ENCODE results near the gene VIPR1. TPM values are rescaled to one million over a fixed set of nuclear protein-coding genes. Genes with fewer than 3 reads are reported as not detected.

Gene VIPR1
- total RNA-seq, 1 experiment from 2014 or later, result 9.4 TPM

DNA sequence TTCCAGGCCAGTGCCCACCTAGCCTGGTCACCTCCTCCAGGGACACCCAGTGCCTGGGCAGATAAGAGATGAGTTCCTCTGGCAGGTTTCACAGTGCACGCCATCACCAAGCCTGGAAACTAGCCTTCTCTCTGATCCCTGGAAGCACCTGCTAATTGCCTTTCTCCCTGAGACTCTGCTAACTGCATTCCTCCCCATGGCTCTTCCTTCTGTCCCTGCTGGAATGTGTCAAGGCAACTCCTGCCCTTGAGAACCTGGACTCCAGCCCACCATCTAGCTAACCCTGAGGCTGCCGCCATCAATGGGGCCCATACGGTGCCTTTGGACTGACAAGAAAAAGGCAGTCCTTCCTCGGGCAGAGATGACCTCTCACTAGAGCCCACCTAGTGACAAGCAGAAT is 18.5 kb downstream of the VIPR1 start:
- H3K27ac Mint-ChIP-seq, result no peak overlapping the region
- POLR2A ChIA-PET, result interaction anchor here (0.5 kb wide), 1 partner anchor 17 kb away, joined by 3 read pairs; no protein-coding TSS in a partner anchor
- 0 out of 2 replicates have a peak, but pooled peaks cover 2% of the 10 kb centered on the region for H3K4me1 Mint-ChIP-seq

DNA sequence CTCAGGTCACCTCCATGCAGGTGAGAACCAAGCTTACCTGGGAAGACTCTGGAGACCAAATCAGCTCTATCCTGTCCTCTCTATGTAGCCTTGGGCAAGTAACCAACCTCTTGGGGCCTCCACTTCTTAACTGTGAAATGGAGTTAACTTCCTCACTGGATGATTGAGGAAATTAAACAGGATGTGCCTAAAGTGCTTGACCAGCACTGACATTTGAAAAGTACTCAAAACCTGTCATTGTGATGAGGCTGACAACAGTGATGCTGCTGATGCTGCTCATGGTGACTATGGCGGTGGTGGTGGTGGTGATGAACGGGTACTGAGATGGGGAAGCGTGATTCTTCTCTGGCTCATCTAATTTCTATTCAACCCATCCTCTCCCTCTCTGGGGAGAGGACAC is 22.3 kb downstream of the VIPR1 start:
- H3K27ac Mint-ChIP-seq, result no peak overlapping the region

More for the DNA sequence above, 18.5 kb downstream of the VIPR1 start:
- ATAC-seq (no peak), DNase-seq (ENCODE audit: low spot score) (no peak)
- H3K36me3 Mint-ChIP-seq, result no peaks in the 10 kb centered on the region
- H3K4me3 Mint-ChIP-seq, result no peak overlapping the region
- no peaks in the 10 kb centered on the region for H3K27me3 Mint-ChIP-seq (ENCODE audit: low read depth)
- CTCF ChIA-PET, result interaction anchor here (3.3 kb wide), 1 partner anchor 15 kb away, joined by 18 read pairs; no protein-coding TSS in a partner anchor
- TF ChIP-seq, protein P1, sequence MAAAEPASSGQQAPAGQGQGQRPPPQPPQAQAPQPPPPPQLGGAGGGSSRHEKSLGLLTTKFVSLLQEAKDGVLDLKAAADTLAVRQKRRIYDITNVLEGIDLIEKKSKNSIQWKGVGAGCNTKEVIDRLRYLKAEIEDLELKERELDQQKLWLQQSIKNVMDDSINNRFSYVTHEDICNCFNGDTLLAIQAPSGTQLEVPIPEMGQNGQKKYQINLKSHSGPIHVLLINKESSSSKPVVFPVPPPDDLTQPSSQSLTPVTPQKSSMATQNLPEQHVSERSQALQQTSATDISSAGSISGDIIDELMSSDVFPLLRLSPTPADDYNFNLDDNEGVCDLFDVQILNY (CRISPR knock-in tag; IDR thresholded peaks at IDR 0.05), result no peak
- TF ChIP-seq, protein P2, sequence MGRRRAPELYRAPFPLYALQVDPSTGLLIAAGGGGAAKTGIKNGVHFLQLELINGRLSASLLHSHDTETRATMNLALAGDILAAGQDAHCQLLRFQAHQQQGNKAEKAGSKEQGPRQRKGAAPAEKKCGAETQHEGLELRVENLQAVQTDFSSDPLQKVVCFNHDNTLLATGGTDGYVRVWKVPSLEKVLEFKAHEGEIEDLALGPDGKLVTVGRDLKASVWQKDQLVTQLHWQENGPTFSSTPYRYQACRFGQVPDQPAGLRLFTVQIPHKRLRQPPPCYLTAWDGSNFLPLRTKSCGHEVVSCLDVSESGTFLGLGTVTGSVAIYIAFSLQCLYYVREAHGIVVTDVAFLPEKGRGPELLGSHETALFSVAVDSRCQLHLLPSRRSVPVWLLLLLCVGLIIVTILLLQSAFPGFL (CRISPR knock-in tag; IDR thresholded peaks at IDR 0.05; ENCODE audit: borderline replicate concordance), result no peak
- TF ChIP-seq ZNF138 (CRISPR knock-in tag; conservative IDR thresholded peaks at IDR 0.05), result no peak
- H3K9me3 Mint-ChIP-seq, result no peaks in the 10 kb centered on the region

More for the DNA sequence above, 22.3 kb downstream of the VIPR1 start:
- Mint-ChIP-seq H3K4me1 (peaks cover 5% of the 10 kb centered on the region; the same call in 1 of the 2 replicates), H3K4me3 (no peak overlapping the region), H3K9me3 (no peaks in the 10 kb centered on the region), H3K27me3 (ENCODE audit: low read depth) (no peaks in the 10 kb centered on the region), H3K36me3 (no peaks in the 10 kb centered on the region)
- TF ChIP-seq, protein P3, sequence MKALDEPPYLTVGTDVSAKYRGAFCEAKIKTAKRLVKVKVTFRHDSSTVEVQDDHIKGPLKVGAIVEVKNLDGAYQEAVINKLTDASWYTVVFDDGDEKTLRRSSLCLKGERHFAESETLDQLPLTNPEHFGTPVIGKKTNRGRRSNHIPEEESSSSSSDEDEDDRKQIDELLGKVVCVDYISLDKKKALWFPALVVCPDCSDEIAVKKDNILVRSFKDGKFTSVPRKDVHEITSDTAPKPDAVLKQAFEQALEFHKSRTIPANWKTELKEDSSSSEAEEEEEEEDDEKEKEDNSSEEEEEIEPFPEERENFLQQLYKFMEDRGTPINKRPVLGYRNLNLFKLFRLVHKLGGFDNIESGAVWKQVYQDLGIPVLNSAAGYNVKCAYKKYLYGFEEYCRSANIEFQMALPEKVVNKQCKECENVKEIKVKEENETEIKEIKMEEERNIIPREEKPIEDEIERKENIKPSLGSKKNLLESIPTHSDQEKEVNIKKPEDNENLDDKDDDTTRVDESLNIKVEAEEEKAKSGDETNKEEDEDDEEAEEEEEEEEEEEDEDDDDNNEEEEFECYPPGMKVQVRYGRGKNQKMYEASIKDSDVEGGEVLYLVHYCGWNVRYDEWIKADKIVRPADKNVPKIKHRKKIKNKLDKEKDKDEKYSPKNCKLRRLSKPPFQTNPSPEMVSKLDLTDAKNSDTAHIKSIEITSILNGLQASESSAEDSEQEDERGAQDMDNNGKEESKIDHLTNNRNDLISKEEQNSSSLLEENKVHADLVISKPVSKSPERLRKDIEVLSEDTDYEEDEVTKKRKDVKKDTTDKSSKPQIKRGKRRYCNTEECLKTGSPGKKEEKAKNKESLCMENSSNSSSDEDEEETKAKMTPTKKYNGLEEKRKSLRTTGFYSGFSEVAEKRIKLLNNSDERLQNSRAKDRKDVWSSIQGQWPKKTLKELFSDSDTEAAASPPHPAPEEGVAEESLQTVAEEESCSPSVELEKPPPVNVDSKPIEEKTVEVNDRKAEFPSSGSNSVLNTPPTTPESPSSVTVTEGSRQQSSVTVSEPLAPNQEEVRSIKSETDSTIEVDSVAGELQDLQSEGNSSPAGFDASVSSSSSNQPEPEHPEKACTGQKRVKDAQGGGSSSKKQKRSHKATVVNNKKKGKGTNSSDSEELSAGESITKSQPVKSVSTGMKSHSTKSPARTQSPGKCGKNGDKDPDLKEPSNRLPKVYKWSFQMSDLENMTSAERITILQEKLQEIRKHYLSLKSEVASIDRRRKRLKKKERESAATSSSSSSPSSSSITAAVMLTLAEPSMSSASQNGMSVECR (CRISPR knock-in tag; IDR thresholded peaks at IDR 0.05; ENCODE audit: borderline replicate concordance), result no peak
- TF ChIP-seq, protein P4, sequence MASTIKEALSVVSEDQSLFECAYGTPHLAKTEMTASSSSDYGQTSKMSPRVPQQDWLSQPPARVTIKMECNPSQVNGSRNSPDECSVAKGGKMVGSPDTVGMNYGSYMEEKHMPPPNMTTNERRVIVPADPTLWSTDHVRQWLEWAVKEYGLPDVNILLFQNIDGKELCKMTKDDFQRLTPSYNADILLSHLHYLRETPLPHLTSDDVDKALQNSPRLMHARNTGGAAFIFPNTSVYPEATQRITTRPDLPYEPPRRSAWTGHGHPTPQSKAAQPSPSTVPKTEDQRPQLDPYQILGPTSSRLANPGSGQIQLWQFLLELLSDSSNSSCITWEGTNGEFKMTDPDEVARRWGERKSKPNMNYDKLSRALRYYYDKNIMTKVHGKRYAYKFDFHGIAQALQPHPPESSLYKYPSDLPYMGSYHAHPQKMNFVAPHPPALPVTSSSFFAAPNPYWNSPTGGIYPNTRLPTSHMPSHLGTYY (CRISPR knock-in tag; IDR thresholded peaks at IDR 0.05), result no peak
- TF ChIP-seq, protein P5, sequence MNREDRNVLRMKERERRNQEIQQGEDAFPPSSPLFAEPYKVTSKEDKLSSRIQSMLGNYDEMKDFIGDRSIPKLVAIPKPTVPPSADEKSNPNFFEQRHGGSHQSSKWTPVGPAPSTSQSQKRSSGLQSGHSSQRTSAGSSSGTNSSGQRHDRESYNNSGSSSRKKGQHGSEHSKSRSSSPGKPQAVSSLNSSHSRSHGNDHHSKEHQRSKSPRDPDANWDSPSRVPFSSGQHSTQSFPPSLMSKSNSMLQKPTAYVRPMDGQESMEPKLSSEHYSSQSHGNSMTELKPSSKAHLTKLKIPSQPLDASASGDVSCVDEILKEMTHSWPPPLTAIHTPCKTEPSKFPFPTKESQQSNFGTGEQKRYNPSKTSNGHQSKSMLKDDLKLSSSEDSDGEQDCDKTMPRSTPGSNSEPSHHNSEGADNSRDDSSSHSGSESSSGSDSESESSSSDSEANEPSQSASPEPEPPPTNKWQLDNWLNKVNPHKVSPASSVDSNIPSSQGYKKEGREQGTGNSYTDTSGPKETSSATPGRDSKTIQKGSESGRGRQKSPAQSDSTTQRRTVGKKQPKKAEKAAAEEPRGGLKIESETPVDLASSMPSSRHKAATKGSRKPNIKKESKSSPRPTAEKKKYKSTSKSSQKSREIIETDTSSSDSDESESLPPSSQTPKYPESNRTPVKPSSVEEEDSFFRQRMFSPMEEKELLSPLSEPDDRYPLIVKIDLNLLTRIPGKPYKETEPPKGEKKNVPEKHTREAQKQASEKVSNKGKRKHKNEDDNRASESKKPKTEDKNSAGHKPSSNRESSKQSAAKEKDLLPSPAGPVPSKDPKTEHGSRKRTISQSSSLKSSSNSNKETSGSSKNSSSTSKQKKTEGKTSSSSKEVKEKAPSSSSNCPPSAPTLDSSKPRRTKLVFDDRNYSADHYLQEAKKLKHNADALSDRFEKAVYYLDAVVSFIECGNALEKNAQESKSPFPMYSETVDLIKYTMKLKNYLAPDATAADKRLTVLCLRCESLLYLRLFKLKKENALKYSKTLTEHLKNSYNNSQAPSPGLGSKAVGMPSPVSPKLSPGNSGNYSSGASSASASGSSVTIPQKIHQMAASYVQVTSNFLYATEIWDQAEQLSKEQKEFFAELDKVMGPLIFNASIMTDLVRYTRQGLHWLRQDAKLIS (CRISPR knock-in tag; IDR thresholded peaks at IDR 0.05; ENCODE audit: borderline replicate concordance), result no peak
- no peak for TF ChIP-seq ZNF423 (CRISPR knock-in tag; IDR thresholded peaks at IDR 0.05)
- no peak for TF ChIP-seq ZNF138 (CRISPR knock-in tag; conservative IDR thresholded peaks at IDR 0.05)
- no peak for TF ChIP-seq ZNF396 (CRISPR knock-in tag; IDR thresholded peaks at IDR 0.05; ENCODE audit: borderline replicate concordance)
- TF ChIP-seq, protein P6, sequence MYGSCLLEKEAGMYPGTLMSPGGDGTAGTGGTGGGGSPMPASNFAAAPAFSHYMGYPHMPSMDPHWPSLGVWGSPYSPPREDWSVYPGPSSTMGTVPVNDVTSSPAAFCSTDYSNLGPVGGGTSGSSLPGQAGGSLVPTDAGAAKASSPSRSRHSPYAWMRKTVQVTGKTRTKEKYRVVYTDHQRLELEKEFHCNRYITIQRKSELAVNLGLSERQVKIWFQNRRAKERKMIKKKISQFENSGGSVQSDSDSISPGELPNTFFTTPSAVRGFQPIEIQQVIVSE (CRISPR knock-in tag; IDR thresholded peaks at IDR 0.05; ENCODE audit: borderline replicate concordance), result no peak
- no peak for TF ChIP-seq ELF4 (CRISPR knock-in tag; IDR thresholded peaks at IDR 0.05; ENCODE audit: low read depth)
- TF ChIP-seq ZNF263 (CRISPR knock-in tag; IDR thresholded peaks at IDR 0.05; ENCODE audit: low read depth), result no peak
- TF ChIP-seq CREB1 (CRISPR knock-in tag; IDR thresholded peaks at IDR 0.05), result no peak
- TF ChIP-seq SOX15 (CRISPR knock-in tag; IDR thresholded peaks at IDR 0.05), result no peak
- no peak for TF ChIP-seq TCF7 (CRISPR knock-in tag; IDR thresholded peaks at IDR 0.05; ENCODE audit: low read depth)
- TF ChIP-seq MYBL2 (CRISPR knock-in tag; IDR thresholded peaks at IDR 0.05), result no peak
- TF ChIP-seq, protein P7, sequence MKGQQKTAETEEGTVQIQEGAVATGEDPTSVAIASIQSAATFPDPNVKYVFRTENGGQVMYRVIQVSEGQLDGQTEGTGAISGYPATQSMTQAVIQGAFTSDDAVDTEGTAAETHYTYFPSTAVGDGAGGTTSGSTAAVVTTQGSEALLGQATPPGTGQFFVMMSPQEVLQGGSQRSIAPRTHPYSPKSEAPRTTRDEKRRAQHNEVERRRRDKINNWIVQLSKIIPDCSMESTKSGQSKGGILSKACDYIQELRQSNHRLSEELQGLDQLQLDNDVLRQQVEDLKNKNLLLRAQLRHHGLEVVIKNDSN (CRISPR knock-in tag; IDR thresholded peaks at IDR 0.05), result no peak
- no peak for TF ChIP-seq ESRRA (CRISPR knock-in tag; IDR thresholded peaks at IDR 0.05; ENCODE audit: borderline replicate concordance)
- TF ChIP-seq SP1 (CRISPR knock-in tag; conservative IDR thresholded peaks at IDR 0.05), result no peak
- no peak for TF ChIP-seq NR1H2 (CRISPR knock-in tag; IDR thresholded peaks at IDR 0.05)
- no peak for TF ChIP-seq EMX1 (CRISPR knock-in tag; IDR thresholded peaks at IDR 0.05)
- DNase-seq (ENCODE audit: low spot score), result no peak
- ATAC-seq, result no peak
- POLR2A ChIA-PET, result interaction anchor here (0.7 kb wide), 1 partner anchor 83 kb away, joined by 3 read pairs; no protein-coding TSS in a partner anchor
- CTCF ChIA-PET, result interaction anchor here (0.8 to 1.5 kb wide), 4 partner anchors 9 to 24 kb away, joined by 3 to 4 read pairs (median 3); partner anchors contain the start of gene VIPR1
